GM12865 (cell line): ENCODE measurements around the gene MAP1LC3B2.

Experiments
- DNase-seq: peaks from one replicate; pipeline ENCODE4 v3.0.0; 2010; ENCODE audit warnings: low read depth
- H3K4me3 ChIP-seq: 2 replicates; pipeline ENCODE4 v1.5.1; 2011; ENCODE audit warnings: mild to moderate bottlenecking, low read depth, low read length, control low read depth
- CTCF ChIP-seq: IDR thresholded peaks from 2 replicates; pipeline ENCODE4 v1.5.1; 2011; ENCODE audit warnings: low read length, control low read depth, low read depth, inconsistent platforms; ENCODE audit not compliant: insufficient read depth; ENCODE audit errors: missing control alignments

The MAP1LC3B2 gene

DNA sequence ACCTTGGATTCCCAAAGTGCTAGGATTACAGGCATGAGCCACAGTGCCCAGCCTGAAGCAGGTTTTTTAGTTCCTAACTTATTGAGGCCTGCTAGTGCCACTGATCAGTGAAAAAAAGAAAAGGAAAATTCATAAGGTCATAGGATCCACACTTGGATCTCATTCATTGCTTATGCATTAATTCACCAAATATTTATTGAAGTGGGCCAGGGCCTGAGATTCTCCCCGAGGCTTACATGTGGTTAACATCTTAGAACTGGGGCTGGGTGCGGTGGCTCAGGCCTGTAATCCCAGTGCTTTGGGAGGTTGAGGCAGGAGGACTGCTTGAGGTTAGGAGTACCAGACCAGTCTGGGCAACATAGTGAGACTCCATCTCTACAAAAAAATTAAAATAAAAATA, 29.5 kb upstream of the MAP1LC3B2 start:
- no peak overlapping the region for H3K4me3 ChIP-seq
- no peak for DNase-seq
- TF ChIP-seq CTCF: no peak

DNA sequence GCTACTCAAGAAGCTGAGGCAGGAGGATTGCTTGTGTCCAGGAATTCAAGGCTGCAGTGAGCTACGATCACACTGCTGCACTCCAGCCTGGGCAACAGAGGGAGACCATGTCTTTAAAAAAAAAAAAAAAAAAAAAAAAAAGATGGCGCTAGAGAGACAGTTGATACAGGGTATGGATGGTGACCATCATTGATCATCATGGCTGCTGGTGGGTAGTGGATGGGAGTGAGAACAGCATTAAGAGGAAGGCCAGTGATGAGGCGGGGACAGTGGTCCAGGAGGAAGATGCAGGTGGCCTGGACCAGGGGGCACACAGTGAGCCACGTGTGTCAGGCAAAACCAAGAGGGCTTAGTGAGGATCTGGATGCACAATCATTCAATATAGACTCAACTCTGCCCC, 26.8 kb upstream of the MAP1LC3B2 start:
- no peak for DNase-seq
- H3K4me3 ChIP-seq: no peak overlapping the region
- no peak for TF ChIP-seq CTCF

GRCh38 chr12:116532986-116533342, 26.2 kb upstream of the MAP1LC3B2 start:
- no peak for DNase-seq
- no peak for TF ChIP-seq CTCF
- H3K4me3 ChIP-seq: no peak overlapping the region

DNA sequence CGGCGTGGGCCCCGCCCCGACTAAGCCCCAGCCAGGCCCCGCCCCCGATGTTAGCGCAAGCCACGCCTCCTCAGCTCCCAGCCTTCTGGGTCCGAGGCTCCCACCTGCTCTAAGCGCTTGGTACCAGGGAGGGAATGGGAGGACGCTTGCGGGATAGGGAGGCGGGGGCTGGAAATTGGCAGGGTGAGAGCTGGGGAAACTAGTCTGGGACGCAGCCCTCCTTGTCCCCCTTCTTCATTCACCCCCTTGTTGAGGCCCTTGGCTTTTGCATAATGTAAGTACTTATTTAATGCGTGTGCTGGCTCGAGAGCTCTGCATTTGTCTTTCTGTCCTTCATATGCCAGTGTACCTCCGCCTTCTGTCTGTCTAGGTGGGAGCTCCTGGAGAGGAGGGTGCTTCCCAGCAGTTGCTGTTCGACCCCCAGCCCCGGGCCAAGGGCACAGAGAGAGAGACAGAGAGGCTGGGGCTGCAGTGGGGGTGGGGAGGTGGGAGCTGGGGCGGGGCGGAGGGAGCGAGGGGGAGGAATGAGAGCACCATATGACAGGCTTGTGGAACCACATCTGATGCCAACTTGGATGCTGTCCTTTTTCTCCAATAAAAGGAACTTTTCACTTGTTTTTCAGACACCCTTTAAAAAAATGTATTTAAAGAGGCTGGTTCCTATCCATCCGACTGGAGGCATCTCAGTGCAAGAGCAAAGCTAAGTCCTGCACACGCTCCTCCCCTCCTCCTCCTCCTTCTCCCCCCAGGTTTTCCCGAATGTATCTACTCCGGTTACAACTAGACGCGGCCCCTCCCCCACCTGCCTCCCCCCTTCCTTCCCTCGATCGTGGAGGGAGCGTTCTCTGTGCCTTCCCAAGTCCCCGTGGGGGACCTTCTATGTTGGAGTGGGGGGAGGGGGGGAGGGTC, 25.6 kb upstream of the MAP1LC3B2 start:
- peak overlapping the region; percentile 59 for H3K4me3 ChIP-seq
- DNase-seq: peak; percentile 66
- TF ChIP-seq CTCF: no peak

GRCh38 chr12:116534311-116535121, 24.7 kb upstream of the MAP1LC3B2 start:
- no peak for DNase-seq
- no peak for TF ChIP-seq CTCF
- peak overlapping the region; percentile 59 for H3K4me3 ChIP-seq

GRCh38 chr12:116535241-116535640, 23.9 kb upstream of the MAP1LC3B2 start:
- DNase-seq: no peak
- TF ChIP-seq CTCF: no peak
- H3K4me3 ChIP-seq: no peak overlapping the region
